Right ventricle myocardium inferior (tissue), 1 donor: ENCODE results near the gene MED12. TPM values are rescaled to one million over a fixed set of nuclear protein-coding genes. Genes with fewer than 3 reads are reported as not detected.
"Not testable (repeated sequence)": the region's sequence is repeated elsewhere in the genome, so short reads cannot be mapped to it uniquely, and the experiment has no call there.

ENCODE experiments used
- ATAC-seq: fragments of 200-7000 bp; cut with Tn5 transposase; one replicate; pipeline ENCODE4 v1.9.1; 2020; ENCODE audit warnings: mild to moderate bottlenecking, moderate library complexity
- DNase-seq: peaks from one replicate; pipeline ENCODE4 v3.0.0; 2021; ENCODE audit errors: missing footprints
- intact Hi-C: fragments of 100-400 bp; cut with DNase I; formaldehyde crosslinking; loops from one replicate; pipeline ENCODE4 v1.11.0; 2022
- total RNA-seq: library from RNA; stranded (reverse); fragmentation: NEBNext Ultra II Directional; extraction: Animal tissue kit (Norgen Biotek cat#: 25700); gene quantifications from one replicate; pipeline ENCODE4 v1.2.1, GENCODE V29; 2021
- donor health status: DM: no; HTN: yes; CAD: no; lungs with severe emphysema.

Gene MED12
- total RNA-seq, 1 donor from 2014 or later = 19.4 TPM

- not testable (repeated sequence) for DNase-seq, ATAC-seq
- intact Hi-C loops = loop anchor here (5.0 kb wide), 3 partner anchors 72 to 413 kb away; partner anchors contain the start of genes TAF1 and ZMYM3
Observed at GRCh38 chrX:71180579-71181265, 62.3 kb downstream of the MED12 start.

- ATAC-seq (peak; percentile 42), DNase-seq (no peak)
- intact Hi-C loops = loop anchor here (5.0 kb wide), 3 partner anchors 71 to 414 kb away; partner anchors contain the start of genes TAF1 and ZMYM3
Observed at GRCh38 chrX:71181558-71181909, 63.1 kb downstream of the MED12 start.

- DNase-seq = peak; percentile 84
- peak; percentile 98 for ATAC-seq
- intact Hi-C loops = loop anchor here (1.0 to 5.0 kb wide), 5 partner anchors 70 to 415 kb away; partner anchors contain the start of genes NONO, SNX12, TAF1 and ZMYM3
Observed at GRCh38 chrX:71181910-71182799, 63.8 kb downstream of the MED12 start.

- ATAC-seq (no peak), DNase-seq (no peak)
- intact Hi-C loops = loop anchor here (1.0 to 5.0 kb wide), 5 partner anchors 69 to 416 kb away; partner anchors contain the start of genes NONO, SNX12, TAF1 and ZMYM3
Observed at GRCh38 chrX:71182871-71183270, 64.5 kb downstream of the MED12 start.

- DNase-seq (no peak), ATAC-seq (no peak)
- intact Hi-C loops = loop anchor here (2.0 to 5.0 kb wide), 4 partner anchors 69 to 416 kb away; partner anchors contain the start of genes NONO, TAF1 and ZMYM3
Observed at GRCh38 chrX:71183341-71183740, 64.9 kb downstream of the MED12 start.

GRCh38 chrX:71184092-71184491, 65.7 kb downstream of the MED12 start:
- no peak for DNase-seq
- intact Hi-C loops = loop anchor here (5.0 kb wide), 3 partner anchors 68 to 417 kb away; partner anchors contain the start of genes TAF1 and ZMYM3

GRCh38 chrX:71184803-71185495, 66.6 kb downstream of the MED12 start:
- DNase-seq (no peak), ATAC-seq (no peak)
- intact Hi-C loops = loop anchor here (5.0 kb wide), 3 partner anchors 67 to 418 kb away; partner anchors contain the start of genes TAF1 and ZMYM3

More at GRCh38 chrX:71184092-71184491, 65.7 kb downstream of the MED12 start:
- ATAC-seq = no peak

GRCh38 chrX:71191248-71191647, 72.9 kb downstream of the MED12 start:
- no peak for ATAC-seq
- no peak for DNase-seq
- intact Hi-C loops = no loop called here

Other genes with a start within 250 kb of the MED12 start
- gene TEX11, start 209.9 kb upstream of the MED12 start, total RNA-seq = not detected
- gene SLC7A3, start 187.5 kb upstream of the MED12 start, total RNA-seq = not detected
- 49.5 TPM for gene SNX12, start 50.3 kb upstream of the MED12 start, total RNA-seq
- gene FOXO4, start 22.7 kb upstream of the MED12 start, total RNA-seq = 52.7 TPM
- not detected for gene CXorf65, start 11.9 kb upstream of the MED12 start, total RNA-seq
- 2.8 TPM for gene IL2RG, start 7.0 kb upstream of the MED12 start, total RNA-seq
- gene NLGN3, start 26.2 kb downstream of the MED12 start, total RNA-seq = 0.49 TPM
- not detected for gene GJB1, start 104.6 kb downstream of the MED12 start, total RNA-seq
- gene ZMYM3, start 135.5 kb downstream of the MED12 start, total RNA-seq = 14.2 TPM
- 120 TPM for gene NONO, start 165.0 kb downstream of the MED12 start, total RNA-seq
- 105 TPM for gene ITGB1BP2, start 183.2 kb downstream of the MED12 start, total RNA-seq
- 14.6 TPM for gene TAF1, start 247.8 kb downstream of the MED12 start, total RNA-seq